SKM-1 (cell line): ENCODE results near the gene COL18A1.

Experiments used
- DNase-seq: peaks from one replicate; lab custom pipeline; 2025; ENCODE audit not compliant: unreplicated experiment; lab: John Stamatoyannopoulos, UW

COL18A1 gene

DNA sequence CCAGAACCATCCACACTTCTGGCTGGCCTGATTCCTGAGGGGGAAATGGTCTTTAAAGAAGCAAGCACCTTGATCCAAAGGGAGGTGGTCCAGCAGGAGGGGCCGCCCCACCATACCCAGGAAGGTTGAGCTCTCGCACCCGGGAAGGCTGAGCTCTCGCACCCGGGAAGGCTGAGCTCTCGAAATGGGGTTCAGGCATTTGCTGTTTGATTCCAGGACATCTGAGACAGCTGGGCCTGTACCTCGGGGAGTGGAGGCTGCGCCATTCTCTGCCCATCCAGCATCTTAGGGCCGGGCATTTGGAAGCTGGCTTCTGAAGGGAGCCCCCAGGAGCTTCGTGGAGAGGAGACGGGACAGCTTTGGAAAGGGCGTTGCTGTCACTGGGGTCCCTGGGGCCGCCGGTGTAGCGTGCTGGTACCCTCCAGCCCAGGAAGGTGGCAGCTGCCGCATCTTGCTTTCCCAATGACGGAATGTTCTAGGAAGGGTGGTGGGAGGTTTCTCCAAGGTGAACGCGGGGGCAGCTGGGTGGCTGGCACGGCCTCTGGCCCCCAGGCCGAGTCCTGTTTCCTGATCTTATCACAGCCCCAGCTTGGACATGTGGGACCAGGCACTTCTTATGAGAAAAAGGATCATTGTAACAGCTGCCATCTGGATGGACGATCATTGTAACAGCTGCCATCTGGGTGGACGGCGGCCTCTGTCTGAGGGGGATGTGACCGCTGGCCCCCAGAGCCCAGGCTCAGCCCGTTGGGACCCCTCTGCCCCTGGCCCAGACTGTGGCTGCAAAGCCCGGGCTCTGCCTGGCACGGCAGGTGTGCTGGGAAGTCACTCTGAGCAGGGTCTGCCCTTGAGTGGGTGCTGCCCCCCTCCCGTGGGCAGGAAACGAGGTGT lies 61.6 kb downstream of the COL18A1 start:
- no peak for DNase-seq

GRCh38 chr21:45467221-45467779 lies 62.3 kb downstream of the COL18A1 start:
- DNase-seq, result no peak

DNA sequence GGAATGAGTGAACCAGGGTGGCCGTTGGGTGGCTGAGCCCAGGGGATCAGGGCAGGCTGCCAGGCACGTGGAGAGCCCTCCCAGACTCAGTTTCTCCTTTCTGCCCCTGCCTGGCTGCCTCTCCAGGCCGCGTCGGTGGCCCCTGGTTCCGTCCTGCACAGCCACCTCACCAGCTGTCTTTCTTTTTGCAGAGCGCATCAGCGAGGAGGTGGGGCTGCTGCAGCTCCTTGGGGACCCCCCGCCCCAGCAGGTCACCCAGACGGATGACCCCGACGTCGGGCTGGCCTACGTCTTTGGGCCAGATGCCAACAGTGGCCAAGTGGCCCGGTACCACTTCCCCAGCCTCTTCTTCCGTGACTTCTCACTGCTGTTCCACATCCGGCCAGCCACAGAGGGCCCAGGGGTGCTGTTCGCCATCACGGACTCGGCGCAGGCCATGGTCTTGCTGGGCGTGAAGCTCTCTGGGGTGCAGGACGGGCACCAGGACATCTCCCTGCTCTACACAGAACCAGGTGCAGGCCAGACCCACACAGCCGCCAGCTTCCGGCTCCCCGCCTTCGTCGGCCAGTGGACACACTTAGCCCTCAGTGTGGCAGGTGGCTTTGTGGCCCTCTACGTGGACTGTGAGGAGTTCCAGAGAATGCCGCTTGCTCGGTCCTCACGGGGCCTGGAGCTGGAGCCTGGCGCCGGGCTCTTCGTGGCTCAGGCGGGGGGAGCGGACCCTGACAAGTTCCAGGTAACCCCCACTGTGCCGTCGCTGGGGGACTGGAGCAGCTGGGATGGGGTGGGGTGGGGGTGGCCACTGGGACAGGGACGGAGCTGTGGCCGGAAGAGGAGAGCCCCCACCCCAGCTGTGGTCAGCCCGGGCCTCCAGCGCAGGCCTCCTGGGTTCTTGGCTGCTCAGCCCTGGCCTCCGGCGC lies 63.3 kb downstream of the COL18A1 start:
- no peak for DNase-seq

GRCh38 chr21:45468971-45469272 lies 64.0 kb downstream of the COL18A1 start:
- no peak for DNase-seq

- no peak for DNase-seq
These were observed 64.5 kb downstream of the COL18A1 start for GRCh38 chr21:45469273-45470086.

DNA sequence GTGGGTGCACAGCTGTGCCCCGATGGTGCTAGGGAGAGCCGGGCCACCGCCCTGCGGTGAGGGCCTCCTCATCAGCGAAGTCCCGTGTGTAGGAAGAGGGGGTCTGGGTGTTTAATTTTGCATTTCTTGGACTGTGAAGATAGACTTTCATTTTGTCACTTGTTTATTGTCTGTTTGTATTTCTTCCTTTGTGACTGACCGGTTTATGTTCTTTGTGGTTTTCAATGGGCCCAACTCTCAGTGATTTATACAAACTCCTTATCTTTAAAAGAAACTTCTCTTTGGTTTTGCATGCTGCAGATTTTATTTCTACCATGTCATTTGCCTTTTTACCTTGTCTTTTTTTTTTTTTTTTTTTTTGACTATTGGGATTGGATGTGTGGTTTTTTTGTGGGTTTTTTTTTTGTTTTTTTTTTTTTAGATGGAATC lies 65.1 kb downstream of the COL18A1 start:
- DNase-seq, result no peak

DNA sequence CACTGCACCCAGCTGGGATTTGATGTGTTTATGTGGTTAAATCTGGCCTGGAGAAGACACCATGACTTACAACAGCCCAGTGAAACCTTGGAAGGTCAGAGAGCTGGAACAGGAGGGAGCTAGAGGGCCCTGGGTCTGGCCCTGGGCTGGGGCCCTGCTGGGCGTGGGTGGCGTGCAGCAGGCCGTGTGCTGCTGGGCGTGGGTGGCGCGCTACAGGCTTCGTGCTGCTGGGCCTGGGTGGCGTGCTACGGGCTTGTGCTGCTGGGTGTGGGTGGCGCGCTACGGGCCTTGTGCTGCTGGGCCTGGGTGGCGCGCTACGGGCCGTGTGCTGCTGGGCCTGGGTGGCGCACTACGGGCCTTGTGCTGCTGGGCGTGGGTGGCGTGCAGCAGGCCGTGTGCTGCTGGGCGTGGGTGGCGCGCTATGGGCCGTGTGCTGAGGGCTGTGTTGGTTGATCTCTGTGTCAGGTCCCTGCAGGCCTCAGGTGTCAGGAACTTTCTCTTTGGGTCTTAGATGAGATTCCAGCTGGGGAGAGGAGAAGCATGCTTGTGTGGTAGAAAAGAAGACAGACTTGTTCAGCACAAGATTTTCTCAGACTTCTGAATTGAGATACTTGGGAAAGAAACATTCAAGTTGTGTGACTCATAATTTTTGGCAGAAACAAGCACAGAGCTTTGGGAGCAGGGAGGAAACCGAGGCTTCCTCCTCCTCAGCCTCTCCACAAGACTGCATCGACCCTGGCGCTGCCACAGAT lies 66.0 kb downstream of the COL18A1 start:
- DNase-seq, result no peak

- no peak for DNase-seq
These were observed 66.7 kb downstream of the COL18A1 start for GRCh38 chr21:45471525-45472221.

DNA sequence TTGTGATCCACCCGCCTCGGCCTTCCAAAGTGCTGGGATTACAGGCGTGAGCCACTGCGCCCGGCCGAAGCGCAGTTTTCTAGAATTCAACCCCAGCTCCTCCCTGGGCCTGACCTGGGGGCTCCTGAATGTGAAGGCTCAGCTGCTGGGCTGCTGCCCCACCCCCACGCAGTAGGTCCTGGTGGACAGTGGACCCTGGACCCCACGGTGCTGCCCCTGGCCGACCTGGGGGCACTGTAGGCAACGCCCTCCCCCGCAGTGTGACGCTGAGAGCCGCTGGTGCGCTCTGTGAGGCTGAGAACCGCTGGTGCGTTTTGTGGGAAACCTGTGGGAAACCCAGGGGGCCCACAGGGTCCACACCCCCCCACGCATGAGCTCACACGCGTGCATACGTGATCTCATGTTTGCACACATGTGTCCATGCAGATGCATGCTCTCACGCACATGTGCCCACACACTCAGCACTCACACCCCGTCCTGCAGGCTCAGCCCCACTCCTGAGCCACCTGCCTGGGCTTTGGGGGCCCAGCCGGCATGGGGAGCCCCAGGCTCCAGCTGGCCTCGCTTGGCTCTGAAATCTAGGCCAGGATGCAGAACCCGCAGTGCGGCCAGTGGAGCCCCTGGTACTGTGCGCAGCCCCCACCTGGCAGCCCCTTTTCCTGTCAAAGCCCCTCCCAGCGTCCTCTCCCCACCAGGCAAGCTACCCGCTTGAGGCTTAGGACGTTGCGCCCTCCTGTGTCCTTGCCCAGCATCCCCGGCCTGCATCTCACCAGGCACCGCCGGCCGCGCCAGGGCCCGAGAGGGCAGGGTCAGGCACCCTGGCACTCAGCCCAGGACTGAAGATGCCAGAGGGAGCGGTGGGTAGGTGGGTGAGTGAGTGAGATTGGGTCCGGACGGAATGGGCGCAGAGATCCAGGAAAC lies 67.7 kb downstream of the COL18A1 start:
- no peak for DNase-seq

GRCh38 chr21:45473496-45474322 lies 68.7 kb downstream of the COL18A1 start:
- DNase-seq, result no peak

- DNase-seq, result no peak
These were observed 69.5 kb downstream of the COL18A1 start for GRCh38 chr21:45474323-45474950.

- DNase-seq, result no peak
These were observed 70.2 kb downstream of the COL18A1 start for GRCh38 chr21:45475004-45475685.

- no peak for DNase-seq
These were observed 71.0 kb downstream of the COL18A1 start for GRCh38 chr21:45475797-45476570.

- no peak for DNase-seq
These were observed 71.6 kb downstream of the COL18A1 start for GRCh38 chr21:45476582-45476981.

- DNase-seq, result no peak
These were observed 72.5 kb downstream of the COL18A1 start for GRCh38 chr21:45477176-45478114.
